Calu3 (cell line): Measurements from ENCODE around the gene CRACDL. TPM values are rescaled to one million over a fixed set of nuclear protein-coding genes. Genes with fewer than 3 reads are reported as not detected.
"Not testable (repeated sequence)": the region's sequence is repeated elsewhere in the genome, so short reads cannot be mapped to it uniquely, and the experiment has no call there.

Source experiments
- BruUV-seq: library from RNA; stranded (reverse); fragments of 400-500 nt; replicated peaks from 2 replicates; lab custom pipeline; 2021; lab: Mats Ljungman, UMichigan
- CTCF ChIA-PET: fragments of 300-600 bp; sonication (Branson Sonifier 250); formaldehyde crosslinking; loops from one replicate; lab custom pipeline; 2022; ENCODE audit warnings: antibody characterized with exemption; lab: Charles Lee
- DNase-seq: peaks from one replicate; pipeline ENCODE4 v3.0.0; 2022
- H3K27ac Mint-ChIP-seq: one replicate; pipeline ENCODE4 v1.8.0; 2022; ENCODE audit warnings: mixed read lengths; ENCODE audit not compliant: unreplicated experiment
- H3K27me3 Mint-ChIP-seq: one replicate; pipeline ENCODE4 v1.8.0; 2022; ENCODE audit warnings: mixed read lengths; ENCODE audit not compliant: unreplicated experiment
- H3K36me3 Mint-ChIP-seq: one replicate; pipeline ENCODE4 v1.8.0; 2022; ENCODE audit warnings: mild to moderate bottlenecking, moderate library complexity, mixed read lengths; ENCODE audit not compliant: insufficient read depth, unreplicated experiment
- H3K4me1 Mint-ChIP-seq: one replicate; pipeline ENCODE4 v1.8.0; 2022; ENCODE audit warnings: mild to moderate bottlenecking, low read depth, mixed read lengths; ENCODE audit not compliant: unreplicated experiment
- H3K4me3 Mint-ChIP-seq: one replicate; pipeline ENCODE4 v1.8.0; 2022; ENCODE audit warnings: mild to moderate bottlenecking, low read depth, moderate library complexity, mixed read lengths; ENCODE audit not compliant: unreplicated experiment
- H3K9me3 Mint-ChIP-seq: one replicate; pipeline ENCODE4 v1.8.0; 2022; ENCODE audit warnings: low read depth, mixed read lengths; ENCODE audit not compliant: unreplicated experiment
- CTCF ChIP-seq: fragments of 200-600 bp; IDR thresholded peaks from one replicate; pipeline ENCODE4 v1.8.0; 2022; ENCODE audit warnings: antibody characterized with exemption; ENCODE audit not compliant: unreplicated experiment
- intact Hi-C: fragments of 100-400 bp; cut with micrococcal nuclease; formaldehyde crosslinking; loops from one replicate; pipeline ENCODE4 v1.10.0; 2022; ENCODE audit not compliant: unreplicated experiment
- total RNA-seq: library from RNA; stranded (reverse); gene quantifications from 2 replicates; pipeline ENCODE4 v1.2.3, GENCODE V29; 2022

The CRACDL gene
- total RNA-seq, 1 experiment from 2014 or later, result 16.2 TPM

GRCh38 chr2:98759338-98759737, 176.7 kb downstream of the CRACDL start:
- peaks cover 8% of the 10 kb centered on the region for H3K36me3 Mint-ChIP-seq
- no peak for DNase-seq
- H3K9me3 Mint-ChIP-seq, result no peaks in the 10 kb centered on the region
- no peak overlapping the region for H3K27ac Mint-ChIP-seq
- peaks cover 32% of the 10 kb centered on the region for H3K4me1 Mint-ChIP-seq
- no TSS peak for BruUV-seq
- no peaks in the 10 kb centered on the region for H3K27me3 Mint-ChIP-seq
- CTCF ChIA-PET, result no interaction called here
- no peak for TF ChIP-seq CTCF
- no peak overlapping the region for H3K4me3 Mint-ChIP-seq
- intact Hi-C loops, result no loop called here

GRCh38 chr2:98757904-98758421, 178.1 kb downstream of the CRACDL start:
- peak overlapping the region; percentile 46 for H3K4me3 Mint-ChIP-seq
- CTCF ChIA-PET, result interaction anchor here (0.6 to 1.3 kb wide), 3 partner anchors 9 to 109 kb away, joined by 3 to 6 read pairs (median 4); no protein-coding TSS in a partner anchor
- no peak for TF ChIP-seq CTCF
- peaks cover 8% of the 10 kb centered on the region for H3K36me3 Mint-ChIP-seq
- H3K27me3 Mint-ChIP-seq, result no peaks in the 10 kb centered on the region
- peaks cover 32% of the 10 kb centered on the region for H3K4me1 Mint-ChIP-seq
- no peaks in the 10 kb centered on the region for H3K9me3 Mint-ChIP-seq
- peak overlapping the region; percentile 87 for H3K27ac Mint-ChIP-seq
- DNase-seq, result peak; percentile 78
- no TSS peak for BruUV-seq
- intact Hi-C loops, result no loop called here

- BruUV-seq, result no TSS peak
- intact Hi-C loops, result no loop called here
These were observed 182.2 kb downstream of the CRACDL start for GRCh38 chr2:98753801-98754200.

GRCh38 chr2:98752711-98753110, 183.3 kb downstream of the CRACDL start:
- H3K36me3 Mint-ChIP-seq, BruUV-seq, H3K9me3 Mint-ChIP-seq, CTCF ChIA-PET, H3K4me3 Mint-ChIP-seq, H3K4me1 Mint-ChIP-seq, DNase-seq, H3K27ac Mint-ChIP-seq, H3K27me3 Mint-ChIP-seq, intact Hi-C loops: not testable (repeated sequence)

More at GRCh38 chr2:98753801-98754200, 182.2 kb downstream of the CRACDL start:
- no peak for DNase-seq
- Mint-ChIP-seq H3K9me3 (no peaks in the 10 kb centered on the region), H3K27me3 (no peaks in the 10 kb centered on the region), H3K36me3 (peaks cover 8% of the 10 kb centered on the region), H3K27ac (no peak overlapping the region), H3K4me3 (no peak overlapping the region), H3K4me1 (peaks cover 18% of the 10 kb centered on the region)
- CTCF ChIA-PET, result no interaction called here
- TF ChIP-seq CTCF, result no peak

GRCh38 chr2:98751748-98752147, 184.3 kb downstream of the CRACDL start:
- H3K27ac Mint-ChIP-seq, result no peak overlapping the region
- H3K36me3 Mint-ChIP-seq, result no peaks in the 10 kb centered on the region
- H3K4me3 Mint-ChIP-seq, result no peak overlapping the region
- DNase-seq, result no peak
- H3K27me3 Mint-ChIP-seq, result no peaks in the 10 kb centered on the region
- no peaks in the 10 kb centered on the region for H3K4me1 Mint-ChIP-seq
- BruUV-seq, result no TSS peak
- TF ChIP-seq CTCF, result no peak
- H3K9me3 Mint-ChIP-seq, result no peaks in the 10 kb centered on the region
- CTCF ChIA-PET, result no interaction called here
- intact Hi-C loops, result no loop called here
